GM23338 (cell line): ENCODE results near the gene MYL5. TPM values are rescaled to one million over a fixed set of nuclear protein-coding genes. Genes with fewer than 3 reads are reported as not detected.

ENCODE experiments used
- ATAC-seq: fragments of 200-7000 bp; cut with Tn5 transposase; 3 replicates; pipeline ENCODE4 v1.9.1; 2020
- DNase-seq: peaks from one replicate; pipeline ENCODE4 v3.0.0-alpha.2; 2015; ENCODE audit warnings: low spot score
- H2AFZ ChIP-seq: fragments of 200-600 bp; sonication (generic); 2 replicates; pipeline ENCODE4 v1.8.0; 2016; ENCODE audit warnings: antibody characterized with exemption, mild to moderate bottlenecking, moderate library complexity
- H3F3A ChIP-seq: fragments of 200-600 bp; sonication (generic); replicated peaks from 2 replicates; pipeline ENCODE4 v1.8.0; 2017; ENCODE audit warnings: antibody characterized with exemption, mixed run types, low read depth
- H3K27ac ChIP-seq: fragments of 200-600 bp; sonication (generic); 2 replicates; pipeline ENCODE4 v1.6.1; 2016; ENCODE audit warnings: low read depth
- H3K27me3 ChIP-seq: fragments of 200-600 bp; sonication (generic); 2 replicates; pipeline ENCODE4 v1.8.0; 2016; ENCODE audit warnings: mild to moderate bottlenecking, mixed run types, moderate library complexity; ENCODE audit not compliant: insufficient read depth
- H3K36me3 ChIP-seq: fragments of 200-600 bp; sonication (generic); 2 replicates; pipeline ENCODE4 v1.8.0; 2016; ENCODE audit warnings: mild to moderate bottlenecking; ENCODE audit not compliant: insufficient read depth
- H3K4me1 ChIP-seq: fragments of 200-600 bp; sonication (generic); 2 replicates; pipeline ENCODE4 v1.8.0; 2016; ENCODE audit warnings: mild to moderate bottlenecking, moderate library complexity; ENCODE audit not compliant: insufficient read depth
- H3K4me2 ChIP-seq: fragments of 200-600 bp; sonication (generic); 2 replicates; pipeline ENCODE4 v1.7.1; 2017; ENCODE audit warnings: mixed run types
- H3K4me3 ChIP-seq: fragments of 200-600 bp; sonication (generic); 2 replicates; pipeline ENCODE4 v1.6.1; 2016; ENCODE audit warnings: mixed run types
- H3K79me2 ChIP-seq: fragments of 200-600 bp; sonication (generic); replicated peaks from 2 replicates; pipeline ENCODE4 v1.8.0; 2017; ENCODE audit warnings: mild to moderate bottlenecking; ENCODE audit not compliant: insufficient read depth
- H3K9me2 ChIP-seq: fragments of 200-600 bp; sonication (generic); 2 replicates; pipeline ENCODE4 v1.8.0; 2017; ENCODE audit not compliant: insufficient read depth
- H4K20me1 ChIP-seq: fragments of 200-600 bp; sonication (generic); replicated peaks from 2 replicates; pipeline ENCODE4 v1.8.0; 2017; ENCODE audit warnings: mild to moderate bottlenecking; ENCODE audit not compliant: insufficient read depth
- H3K27ac Mint-ChIP-seq: 2 replicates; pipeline ENCODE4 v1.8.0; 2020; ENCODE audit warnings: inconsistent platforms, mild to moderate bottlenecking, moderate library complexity, mixed read lengths
- H3K27me3 Mint-ChIP-seq: 3 replicates; pipeline ENCODE4 v1.8.0; 2022; ENCODE audit warnings: low read depth, mild to moderate bottlenecking, moderate library complexity, mixed read lengths, inconsistent platforms; ENCODE audit not compliant: insufficient read depth, poor library complexity
- H3K36me3 Mint-ChIP-seq: 3 replicates; pipeline ENCODE4 v1.8.0; 2021; ENCODE audit warnings: low read depth, mild to moderate bottlenecking, inconsistent platforms, moderate library complexity, mixed read lengths
- H3K4me1 Mint-ChIP-seq: 3 replicates; pipeline ENCODE4 v1.8.0; 2020; ENCODE audit warnings: mild to moderate bottlenecking, inconsistent platforms, mixed read lengths
- H3K4me3 Mint-ChIP-seq: 3 replicates; pipeline ENCODE4 v1.8.0; 2021; ENCODE audit warnings: moderate library complexity, mild to moderate bottlenecking, inconsistent platforms, mixed read lengths
- H3K9me3 Mint-ChIP-seq: 3 replicates; pipeline ENCODE4 v1.8.0; 2020; ENCODE audit warnings: moderate library complexity, mild to moderate bottlenecking, inconsistent platforms, mixed read lengths
- CREB1 ChIP-seq: fragments of 250-450 bp; sonication (Bioruptor Pico); IDR thresholded peaks from 2 replicates; pipeline ENCODE4 v1.5.0; 2020; ENCODE audit warnings: low read depth, mild to moderate bottlenecking, moderate library complexity
- CTCF ChIP-seq, 2 experiments: fragments of 200-600 bp in 1 of 2; sonication (generic) in 1 of 2; conservative IDR thresholded peaks; 2 replicates each; pipeline versions ENCODE4 v1.5.1 to v1.6.1; 2016 to 2017; ENCODE audit warnings: antibody characterized with exemption in 2 of 2, low read depth in 2 of 2, mild to moderate bottlenecking in 2 of 2, moderate library complexity in 1 of 2
- ETS1 ChIP-seq: IDR thresholded peaks from 2 replicates; pipeline ENCODE4 v1.6.1; 2016; ENCODE audit warnings: antibody characterized with exemption
- EZH2 ChIP-seq: fragments of 200-600 bp; sonication (generic); IDR thresholded peaks from one replicate; pipeline ENCODE4 v1.8.0; 2017; ENCODE audit warnings: antibody characterized with exemption, mild to moderate bottlenecking, low read depth; ENCODE audit not compliant: unreplicated experiment
- EZH2phosphoT487 ChIP-seq: fragments of 200-600 bp; sonication (generic); IDR thresholded peaks from one replicate; pipeline ENCODE4 v1.8.1; 2018; ENCODE audit warnings: antibody characterized with exemption; ENCODE audit not compliant: unreplicated experiment
- JUNB ChIP-seq: IDR thresholded peaks from one replicate; pipeline ENCODE4 v1.6.1; 2016; ENCODE audit warnings: antibody characterized with exemption; ENCODE audit not compliant: unreplicated experiment
- NANOG ChIP-seq: IDR thresholded peaks from 2 replicates; pipeline ENCODE4 v1.6.1; 2016; ENCODE audit warnings: antibody characterized with exemption, borderline replicate concordance
- POLR2AphosphoS5 ChIP-seq: IDR thresholded peaks from 2 replicates; pipeline ENCODE4 v1.6.1; 2016; ENCODE audit warnings: antibody characterized with exemption, low read depth
- REST ChIP-seq: IDR thresholded peaks from one replicate; pipeline ENCODE4 v1.6.1; 2018; ENCODE audit warnings: antibody characterized with exemption; ENCODE audit not compliant: unreplicated experiment
- STAT1 ChIP-seq: IDR thresholded peaks from one replicate; pipeline ENCODE4 v1.6.1; 2016; ENCODE audit warnings: antibody characterized with exemption; ENCODE audit not compliant: unreplicated experiment
- ZNF114 ChIP-seq: fragments of 250-450 bp; sonication (Bioruptor Pico); IDR thresholded peaks from 2 replicates; pipeline ENCODE4 v1.5.0; 2020; ENCODE audit warnings: mild to moderate bottlenecking, moderate library complexity
- ZNF331 ChIP-seq: fragments of 250-450 bp; sonication (Bioruptor Pico); IDR thresholded peaks from 2 replicates; pipeline ENCODE4 v1.5.0; 2020; ENCODE audit warnings: low read depth, mild to moderate bottlenecking, moderate library complexity
- ZNF462 ChIP-seq: fragments of 250-450 bp; sonication (Bioruptor Pico); IDR thresholded peaks from 2 replicates; pipeline ENCODE4 v1.5.0; 2020; ENCODE audit warnings: mild to moderate bottlenecking, moderate library complexity
- polyA plus RNA-seq: library from polyadenylated mRNA; unstranded; fragments of >200 nt; fragmentation: Nextera tagmentation; extraction: Ambion mirVana; gene quantifications from 2 replicates; pipeline ENCODE4 v1.2.1, GENCODE V29; 2016
- total RNA-seq: library from RNA; depleted of rRNA; stranded (reverse); fragments of >200 nt; shearing (Covaris generic); gene quantifications from 2 replicates; pipeline ENCODE4 v1.2.3, GENCODE V29; 2014

MYL5 gene
- total and polyA plus RNA-seq, 2 experiments from 2014 or later, result 3.0 to 4.4 TPM

GRCh38 chr4:722169-722725 lies 47.9 kb downstream of the MYL5 start:
- H4K20me1 ChIP-seq, result peaks cover 28% of the 10 kb centered on the region
- H3K27ac ChIP-seq, result no peak overlapping the region

More at GRCh38 chr4:722169-722725, 47.9 kb downstream of the MYL5 start:
- peaks cover 17% of the 10 kb centered on the region for H3K27me3 Mint-ChIP-seq
- Histone ChIP-seq H3K4me1 (no peaks in the 10 kb centered on the region), H3F3A (no peaks in the 10 kb centered on the region), H3K27me3 (no peaks in the 10 kb centered on the region), H3K36me3 (no peaks in the 10 kb centered on the region), H3K79me2 (peaks cover 79% of the 10 kb centered on the region), H3K4me3 (no peak overlapping the region), H2AFZ (no peak overlapping the region), H3K9me2 (no peaks in the 10 kb centered on the region), H3K4me2 (no peak overlapping the region)
- peaks cover 33% of the 10 kb centered on the region for H3K36me3 Mint-ChIP-seq
- TF ChIP-seq NANOG (no peak), CREB1 (CRISPR knock-in tag) (no peak), CTCF (conservative IDR thresholded peaks at IDR 0.05; ENCODE audit: low read depth in 2 of 2) (no peak), EZH2phosphoT487 (no peak), EZH2 (no peak), ETS1 (no peak), ZNF462 (CRISPR knock-in tag) (no peak), ZNF114 (CRISPR knock-in tag) (no peak), POLR2AphosphoS5 (no peak), STAT1 (no peak), REST (no peak), ZNF331 (no peak), JUNB (no peak)
- no peak for ATAC-seq
- no peaks in the 10 kb centered on the region; the same call in 2 of the 3 replicates for H3K9me3 Mint-ChIP-seq
- no peak overlapping the region for H3K27ac Mint-ChIP-seq
- DNase-seq, result no peak
- peaks cover 2% of the 10 kb centered on the region; the same call in 1 of the 3 replicates for H3K4me1 Mint-ChIP-seq
- no peak overlapping the region for H3K4me3 Mint-ChIP-seq
